ENCODE results near the gene MIA2. TPM values are rescaled to one million over a fixed set of nuclear protein-coding genes. Genes with fewer than 3 reads are reported as not detected.

MIA2 gene
- total RNA-seq, 4 donors from 2014 or later: 54.1 to 83.0 (median 71.4) TPM

DNA sequence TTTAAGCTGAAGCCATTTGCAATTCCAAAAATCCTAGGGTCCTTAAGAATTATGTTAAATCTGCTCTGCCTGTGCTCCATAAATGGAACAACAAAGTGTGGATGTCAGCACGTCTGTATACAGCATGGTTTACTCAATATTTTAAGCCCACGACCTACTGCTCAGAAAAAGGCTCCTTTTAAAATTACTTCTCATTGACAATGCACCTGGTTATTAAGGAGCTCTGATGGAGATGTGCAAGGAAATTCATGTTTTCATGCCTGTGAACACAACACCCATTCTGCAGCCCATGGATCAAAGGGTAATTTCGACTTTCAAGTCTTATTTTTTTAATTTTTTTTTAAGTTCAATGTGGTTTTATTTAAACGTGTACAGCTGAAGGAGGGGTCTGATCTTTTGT is 150.5 kb downstream of the MIA2 start:
- H3K27ac ChIP-seq: no peak overlapping the region
- DNase-seq: no peak
- H3K27me3 ChIP-seq: no peaks in the 10 kb centered on the region
- no peaks in the 10 kb centered on the region for H3K4me1 ChIP-seq
- WGBS, 2 donors (ENCODE audit: low coverage in 1 of 2): 82 to 91% methylated on average over 4 of the region's 4 CpGs
- in situ Hi-C loops (cut with MboI; ENCODE audit: low pct_ligation_motif_present in 1 of 4, low pct_unique_long_range_greater_than_20kb in 1 of 4, low sequenced_read_pairs in 3 of 4): no loop called here
- H3K36me3 ChIP-seq: no peaks in the 10 kb centered on the region
- TF ChIP-seq POLR2A (IDR thresholded peaks at IDR 0.05): no peak
- TF ChIP-seq, protein P1, sequence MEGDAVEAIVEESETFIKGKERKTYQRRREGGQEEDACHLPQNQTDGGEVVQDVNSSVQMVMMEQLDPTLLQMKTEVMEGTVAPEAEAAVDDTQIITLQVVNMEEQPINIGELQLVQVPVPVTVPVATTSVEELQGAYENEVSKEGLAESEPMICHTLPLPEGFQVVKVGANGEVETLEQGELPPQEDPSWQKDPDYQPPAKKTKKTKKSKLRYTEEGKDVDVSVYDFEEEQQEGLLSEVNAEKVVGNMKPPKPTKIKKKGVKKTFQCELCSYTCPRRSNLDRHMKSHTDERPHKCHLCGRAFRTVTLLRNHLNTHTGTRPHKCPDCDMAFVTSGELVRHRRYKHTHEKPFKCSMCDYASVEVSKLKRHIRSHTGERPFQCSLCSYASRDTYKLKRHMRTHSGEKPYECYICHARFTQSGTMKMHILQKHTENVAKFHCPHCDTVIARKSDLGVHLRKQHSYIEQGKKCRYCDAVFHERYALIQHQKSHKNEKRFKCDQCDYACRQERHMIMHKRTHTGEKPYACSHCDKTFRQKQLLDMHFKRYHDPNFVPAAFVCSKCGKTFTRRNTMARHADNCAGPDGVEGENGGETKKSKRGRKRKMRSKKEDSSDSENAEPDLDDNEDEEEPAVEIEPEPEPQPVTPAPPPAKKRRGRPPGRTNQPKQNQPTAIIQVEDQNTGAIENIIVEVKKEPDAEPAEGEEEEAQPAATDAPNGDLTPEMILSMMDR (IDR thresholded peaks at IDR 0.05): no peak
- no peak for TF ChIP-seq EP300 (IDR thresholded peaks at IDR 0.05; ENCODE audit: low read depth)
- no peak for TF ChIP-seq POLR2AphosphoS5 (IDR thresholded peaks at IDR 0.05)
- H3K9me3 ChIP-seq: no peaks in the 10 kb centered on the region
- no peak overlapping the region for H3K4me3 ChIP-seq
- intact Hi-C loops (cut with DNase I; ENCODE audit: low total_unique reads): no loop called here

DNA sequence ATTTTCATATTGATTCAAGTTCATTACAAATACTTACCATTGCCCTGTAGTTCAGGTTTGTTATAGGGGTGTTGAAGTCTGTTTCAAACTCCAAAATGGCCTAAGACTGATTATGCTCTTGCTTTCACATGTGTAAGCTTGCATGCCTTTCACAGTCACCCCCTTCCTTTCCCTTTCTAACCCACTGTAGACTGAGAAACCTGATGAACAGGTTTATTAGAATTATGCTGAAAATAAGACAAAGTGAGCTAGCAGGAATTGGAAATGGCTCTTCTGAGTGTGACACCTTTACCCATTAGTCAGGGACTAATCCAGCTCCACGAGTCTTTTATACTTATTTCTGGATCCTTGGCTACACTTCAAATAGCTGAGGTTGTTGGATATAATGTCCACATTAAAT is 159.6 kb downstream of the MIA2 start:
- no peaks in the 10 kb centered on the region for H3K4me1 ChIP-seq
- TF ChIP-seq EP300 (IDR thresholded peaks at IDR 0.05; ENCODE audit: low read depth) (no peak), POLR2A (IDR thresholded peaks at IDR 0.05) (no peak), POLR2AphosphoS5 (IDR thresholded peaks at IDR 0.05) (no peak)
- TF ChIP-seq, protein P1 (IDR thresholded peaks at IDR 0.05): no peak
- WGBS, 2 donors (ENCODE audit: low coverage in 1 of 2): 50 to 67% methylated on average over 1 of the region's 1 CpG
- H3K27ac ChIP-seq: no peak overlapping the region
- in situ Hi-C loops (cut with MboI; ENCODE audit: low pct_ligation_motif_present in 1 of 4, low pct_unique_long_range_greater_than_20kb in 1 of 4, low sequenced_read_pairs in 3 of 4): no loop called here
- DNase-seq: no peak
- intact Hi-C loops (cut with DNase I; ENCODE audit: low total_unique reads): no loop called here
- H3K9me3 ChIP-seq: no peaks in the 10 kb centered on the region
- H3K27me3 ChIP-seq: no peaks in the 10 kb centered on the region
- H3K4me3 ChIP-seq: no peak overlapping the region
- peaks cover 0 to 4% (median 0%) of the 10 kb centered on the region in 4 donors for H3K36me3 ChIP-seq

DNA sequence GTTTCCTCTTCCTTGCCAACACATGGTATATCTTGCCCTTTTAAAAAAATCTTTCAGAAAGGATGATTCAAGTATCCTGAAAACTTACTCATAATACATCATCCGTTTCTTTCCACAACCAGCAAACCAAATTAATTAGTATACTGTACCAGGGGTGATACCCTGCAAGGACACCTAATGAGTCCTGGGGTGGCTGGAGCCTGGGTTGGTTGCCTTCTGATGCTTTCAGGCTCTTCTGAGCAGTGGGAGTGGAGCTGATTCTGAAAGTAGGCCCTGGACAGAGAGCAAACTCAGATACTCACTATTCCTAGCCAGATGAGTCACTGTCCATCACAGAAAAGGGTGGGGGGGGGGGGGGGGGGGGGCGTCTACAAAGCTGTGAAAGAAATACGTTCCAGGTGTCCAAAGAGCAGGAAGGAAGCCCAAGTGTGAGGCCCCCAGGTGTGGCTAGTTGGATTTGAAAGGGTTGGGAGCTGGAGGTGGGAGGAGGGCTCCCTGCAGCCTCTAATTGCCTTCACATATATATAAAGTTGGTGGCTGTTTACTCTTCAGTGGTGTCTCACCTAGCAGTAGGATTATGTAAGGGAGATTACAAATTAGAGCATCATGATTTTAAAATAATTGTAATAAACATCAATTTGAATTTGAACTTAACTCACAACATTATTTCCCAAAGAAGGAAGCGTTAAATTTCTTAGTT is 162.0 kb downstream of the MIA2 start:
- intact Hi-C loops (cut with DNase I; ENCODE audit: low total_unique reads): no loop called here
- H3K4me3 ChIP-seq: no peak overlapping the region
- H3K27me3 ChIP-seq: no peaks in the 10 kb centered on the region
- DNase-seq: no peak
- H3K36me3 ChIP-seq: peaks cover 0 to 17% (median 0%) of the 10 kb centered on the region in 4 donors
- H3K9me3 ChIP-seq: no peaks in the 10 kb centered on the region
- 88 to 100% methylated on average over 2 to 4 of the region's 4 CpGs for WGBS, 2 donors (ENCODE audit: low coverage in 1 of 2)
- TF ChIP-seq, protein P1 (IDR thresholded peaks at IDR 0.05): no peak
- no peak for TF ChIP-seq POLR2AphosphoS5 (IDR thresholded peaks at IDR 0.05)
- no peak for TF ChIP-seq EP300 (IDR thresholded peaks at IDR 0.05; ENCODE audit: low read depth)
- TF ChIP-seq POLR2A (IDR thresholded peaks at IDR 0.05): no peak
- no peak overlapping the region for H3K27ac ChIP-seq
- in situ Hi-C loops (cut with MboI; ENCODE audit: low pct_ligation_motif_present in 1 of 4, low pct_unique_long_range_greater_than_20kb in 1 of 4, low sequenced_read_pairs in 3 of 4): no loop called here
- H3K4me1 ChIP-seq: no peaks in the 10 kb centered on the region

DNA sequence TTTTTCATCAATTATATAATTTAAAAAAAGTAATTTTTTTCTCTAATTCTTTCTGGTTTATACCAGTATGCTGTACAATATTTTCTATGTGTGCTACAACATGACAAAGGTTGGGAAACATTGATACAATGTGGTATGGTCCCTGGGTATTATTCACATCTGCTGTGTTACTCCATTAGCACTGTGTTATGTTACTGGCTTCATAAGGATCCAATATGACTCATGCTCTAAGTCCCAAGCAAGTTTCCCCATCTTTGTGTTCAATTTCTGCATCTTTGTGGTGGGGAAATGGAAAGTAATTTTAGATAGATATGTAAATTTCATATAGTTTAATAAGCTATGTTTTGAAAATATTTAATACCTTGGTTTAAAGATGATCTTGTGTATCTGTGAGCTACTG is 162.7 kb downstream of the MIA2 start:
- in situ Hi-C loops (cut with MboI; ENCODE audit: low pct_ligation_motif_present in 1 of 4, low pct_unique_long_range_greater_than_20kb in 1 of 4, low sequenced_read_pairs in 3 of 4): no loop called here
- H3K4me1 ChIP-seq: no peaks in the 10 kb centered on the region
- TF ChIP-seq POLR2AphosphoS5 (IDR thresholded peaks at IDR 0.05) (no peak), EP300 (IDR thresholded peaks at IDR 0.05; ENCODE audit: low read depth) (no peak), POLR2A (IDR thresholded peaks at IDR 0.05) (no peak)
- TF ChIP-seq, protein P1 (IDR thresholded peaks at IDR 0.05): no peak
- no peak for DNase-seq
- no peak overlapping the region for H3K27ac ChIP-seq
- no peaks in the 10 kb centered on the region for H3K9me3 ChIP-seq
- H3K4me3 ChIP-seq: no peak overlapping the region
- H3K27me3 ChIP-seq: no peaks in the 10 kb centered on the region
- intact Hi-C loops (cut with DNase I; ENCODE audit: low total_unique reads): no loop called here
- peaks cover 0 to 23% (median 0%) of the 10 kb centered on the region in 4 donors for H3K36me3 ChIP-seq

Measured in transverse colon (tissue), 4 donors.